ENCODE measurements around the gene ZNF236. TPM values are rescaled to one million over a fixed set of nuclear protein-coding genes. Genes with fewer than 3 reads are reported as not detected.

ZNF236 gene
- polyA plus RNA-seq, 3 donors: 1.7 to 6.5 (median 2.4) TPM

GRCh38 chr18:76952747-76953146, 130.4 kb downstream of the ZNF236 start:
- no peak overlapping the region for H3K4me3 Mint-ChIP-seq
- H3K4me2 ChIP-seq (replicated peaks; ENCODE audit: extremely low read depth, low read length, poor library complexity, severe bottlenecking): no peak overlapping the region
- peaks cover 51 to 92% of the 10 kb centered on the region in 2 donors for H3K36me3 ChIP-seq (replicated peaks in 1 of 2; ENCODE audit: control insufficient read depth in 1 of 2, insufficient read depth in 2 of 2, low read length in 2 of 2)
- no peaks in the 10 kb centered on the region for H3K79me2 ChIP-seq (ENCODE audit: insufficient read depth, low read length)
- no peak overlapping the region for H3K9ac ChIP-seq (ENCODE audit: insufficient read depth, low read length, poor library complexity, severe bottlenecking)
- H3K36me3 Mint-ChIP-seq: peaks cover 81 to 90% of the 10 kb centered on the region in 2 donors
- H2AFZ ChIP-seq (ENCODE audit: insufficient read depth, low read depth, low read length, poor library complexity, severe bottlenecking): no peak overlapping the region
- H3K4me3 ChIP-seq (replicated peaks in 1 of 3; ENCODE audit: low read depth in 2 of 3, low read length in 3 of 3): no peak overlapping the region
- no peaks in the 10 kb centered on the region for H4K20me1 ChIP-seq (ENCODE audit: insufficient read depth, low read length)
- H3K27me3 ChIP-seq (ENCODE audit: control insufficient read depth in 2 of 2, insufficient read depth in 2 of 2, low read length in 2 of 2): no peaks in the 10 kb centered on the region
- H3K27ac Mint-ChIP-seq: peak overlapping the region in 1 of 7 donors; percentile 0
- no peaks in the 10 kb centered on the region for H3K9me3 Mint-ChIP-seq
- H3K27me3 Mint-ChIP-seq (ENCODE audit: low read depth in 3 of 3): no peaks in the 10 kb centered on the region
- TF ChIP-seq CTCF (IDR thresholded peaks at IDR 0.05): no peak
- DNase-seq: no peak
- intact Hi-C loops (cut with micrococcal nuclease): no loop called here
- H3K4me1 Mint-ChIP-seq: no peaks in the 10 kb centered on the region
- 100% methylated on average over 4 of the region's 4 CpGs for WGBS (ENCODE audit: insufficient coverage)
- H3K4me1 ChIP-seq (ENCODE audit: control insufficient read depth in 1 of 2, insufficient read depth in 2 of 2, low read length in 2 of 2): no peaks in the 10 kb centered on the region
- H3K27ac ChIP-seq (ENCODE audit: low read depth in 1 of 2, low read length in 2 of 2): no peak overlapping the region
- H3K9me3 ChIP-seq (replicated peaks in 1 of 2; ENCODE audit: control insufficient read depth in 1 of 2, insufficient read depth in 1 of 2, low read length in 2 of 2): no peaks in the 10 kb centered on the region

GRCh38 chr18:76953156-76953555, 130.8 kb downstream of the ZNF236 start:
- WGBS (ENCODE audit: insufficient coverage): 100% methylated on average over 3 of the region's 6 CpGs
- H3K9me3 Mint-ChIP-seq: no peaks in the 10 kb centered on the region
- Histone ChIP-seq H3K4me2 (replicated peaks; ENCODE audit: extremely low read depth, low read length, poor library complexity, severe bottlenecking) (no peak overlapping the region), H3K9me3 (replicated peaks in 1 of 2; ENCODE audit: control insufficient read depth in 1 of 2, insufficient read depth in 1 of 2, low read length in 2 of 2) (no peaks in the 10 kb centered on the region), H3K27ac (ENCODE audit: low read depth in 1 of 2, low read length in 2 of 2) (no peak overlapping the region), H3K4me3 (replicated peaks in 1 of 3; ENCODE audit: low read depth in 2 of 3, low read length in 3 of 3) (no peak overlapping the region), H4K20me1 (ENCODE audit: insufficient read depth, low read length) (no peaks in the 10 kb centered on the region), H3K36me3 (replicated peaks in 1 of 2; ENCODE audit: control insufficient read depth in 1 of 2, insufficient read depth in 2 of 2, low read length in 2 of 2) (peaks cover 51 to 92% of the 10 kb centered on the region in 2 donors), H3K27me3 (ENCODE audit: control insufficient read depth in 2 of 2, insufficient read depth in 2 of 2, low read length in 2 of 2) (no peaks in the 10 kb centered on the region), H2AFZ (ENCODE audit: insufficient read depth, low read depth, low read length, poor library complexity, severe bottlenecking) (no peak overlapping the region), H3K9ac (ENCODE audit: insufficient read depth, low read length, poor library complexity, severe bottlenecking) (no peak overlapping the region), H3K79me2 (ENCODE audit: insufficient read depth, low read length) (no peaks in the 10 kb centered on the region), H3K4me1 (ENCODE audit: control insufficient read depth in 1 of 2, insufficient read depth in 2 of 2, low read length in 2 of 2) (no peaks in the 10 kb centered on the region)
- H3K36me3 Mint-ChIP-seq: peaks cover 81 to 90% of the 10 kb centered on the region in 2 donors
- DNase-seq: no peak
- H3K4me1 Mint-ChIP-seq: no peaks in the 10 kb centered on the region
- peak overlapping the region in 1 of 7 donors; percentile 0 for H3K27ac Mint-ChIP-seq
- no peaks in the 10 kb centered on the region for H3K27me3 Mint-ChIP-seq (ENCODE audit: low read depth in 3 of 3)
- intact Hi-C loops (cut with micrococcal nuclease): no loop called here
- TF ChIP-seq CTCF (IDR thresholded peaks at IDR 0.05): no peak
- H3K4me3 Mint-ChIP-seq: no peak overlapping the region
